AG09309 (cell line): ENCODE results near the gene TADA3.

Source experiments
- DNase-seq: peaks from one replicate; pipeline ENCODE4 v3.0.0-alpha.2; 2010; ENCODE audit warnings: low read depth
- H3K4me3 ChIP-seq: 2 replicates; pipeline ENCODE4 v1.5.1; 2011; ENCODE audit warnings: mild to moderate bottlenecking, low read depth, low read length, moderate library complexity; ENCODE audit not compliant: control insufficient read depth
- TF ChIP-seq, protein P1 (sequence below): IDR thresholded peaks from 2 replicates; pipeline ENCODE4 v1.5.1; 2011; ENCODE audit warnings: mild to moderate bottlenecking, low read depth, low read length, inconsistent platforms; ENCODE audit not compliant: insufficient read depth, control insufficient read depth; ENCODE audit errors: missing control alignments

The TADA3 gene

GRCh38 chr3:9809615-9810432 lies 17.6 kb upstream of the TADA3 start, which contains the start of gene TTLL3:
TTLL3 (plus strand) TSS chr3:9810262; CDS start chr3:9810662, 400 bp downstream.
- no peak for DNase-seq
- H3K4me3 ChIP-seq: peak within 1 kb of the TSS; percentile 64
- TF ChIP-seq, protein P1, sequence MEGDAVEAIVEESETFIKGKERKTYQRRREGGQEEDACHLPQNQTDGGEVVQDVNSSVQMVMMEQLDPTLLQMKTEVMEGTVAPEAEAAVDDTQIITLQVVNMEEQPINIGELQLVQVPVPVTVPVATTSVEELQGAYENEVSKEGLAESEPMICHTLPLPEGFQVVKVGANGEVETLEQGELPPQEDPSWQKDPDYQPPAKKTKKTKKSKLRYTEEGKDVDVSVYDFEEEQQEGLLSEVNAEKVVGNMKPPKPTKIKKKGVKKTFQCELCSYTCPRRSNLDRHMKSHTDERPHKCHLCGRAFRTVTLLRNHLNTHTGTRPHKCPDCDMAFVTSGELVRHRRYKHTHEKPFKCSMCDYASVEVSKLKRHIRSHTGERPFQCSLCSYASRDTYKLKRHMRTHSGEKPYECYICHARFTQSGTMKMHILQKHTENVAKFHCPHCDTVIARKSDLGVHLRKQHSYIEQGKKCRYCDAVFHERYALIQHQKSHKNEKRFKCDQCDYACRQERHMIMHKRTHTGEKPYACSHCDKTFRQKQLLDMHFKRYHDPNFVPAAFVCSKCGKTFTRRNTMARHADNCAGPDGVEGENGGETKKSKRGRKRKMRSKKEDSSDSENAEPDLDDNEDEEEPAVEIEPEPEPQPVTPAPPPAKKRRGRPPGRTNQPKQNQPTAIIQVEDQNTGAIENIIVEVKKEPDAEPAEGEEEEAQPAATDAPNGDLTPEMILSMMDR: no peak

GRCh38 chr3:9809239-9809614 lies 17.0 kb upstream of the TADA3 start:
- no peak for DNase-seq
- peak overlapping the region; percentile 64 for H3K4me3 ChIP-seq
- TF ChIP-seq, protein P1: no peak

DNA sequence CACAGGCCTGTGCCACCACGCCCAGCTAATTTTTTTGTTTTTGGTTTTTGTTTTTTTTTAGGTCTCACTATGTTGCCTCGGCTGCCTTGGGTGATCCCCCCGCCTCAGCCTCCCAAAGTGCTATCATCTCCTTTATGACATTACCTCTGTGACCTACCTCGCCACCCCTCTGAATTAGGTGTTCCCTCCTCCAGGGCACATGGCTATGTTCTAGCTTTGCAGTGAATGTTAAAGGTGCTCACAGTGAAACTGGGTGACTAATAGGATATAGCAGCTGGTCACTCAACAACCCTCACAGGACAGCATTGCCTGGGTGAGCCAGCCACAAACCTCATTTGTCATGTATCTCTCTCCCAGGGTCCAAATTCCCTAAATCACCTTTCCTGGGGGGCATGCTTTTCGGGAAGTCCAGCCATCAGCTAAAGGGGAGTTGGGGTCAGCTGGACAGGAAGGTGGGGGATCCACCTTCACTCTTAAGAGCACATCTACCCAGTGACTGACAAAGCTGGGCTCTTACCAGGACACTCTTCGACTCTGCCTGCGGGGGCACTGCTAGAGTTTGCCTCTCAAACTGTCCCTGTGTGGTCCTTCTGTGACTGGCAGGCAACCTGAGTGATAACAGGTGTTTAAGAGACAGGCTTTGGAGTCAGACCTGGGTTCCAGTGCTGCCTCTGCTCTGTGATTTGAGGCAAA lies 16.2 kb upstream of the TADA3 start:
- TF ChIP-seq, protein P1: peak; percentile 31
- no peak overlapping the region for H3K4me3 ChIP-seq

GRCh38 chr3:9807981-9808344 lies 15.7 kb upstream of the TADA3 start:
- DNase-seq: no peak
- TF ChIP-seq, protein P1: no peak
- no peak overlapping the region for H3K4me3 ChIP-seq

More for the DNA sequence above, 16.2 kb upstream of the TADA3 start:
- DNase-seq: no peak

GRCh38 chr3:9806688-9807589 lies 14.7 kb upstream of the TADA3 start:
- no peak overlapping the region for H3K4me3 ChIP-seq
- no peak for DNase-seq
- TF ChIP-seq, protein P1: no peak

DNA sequence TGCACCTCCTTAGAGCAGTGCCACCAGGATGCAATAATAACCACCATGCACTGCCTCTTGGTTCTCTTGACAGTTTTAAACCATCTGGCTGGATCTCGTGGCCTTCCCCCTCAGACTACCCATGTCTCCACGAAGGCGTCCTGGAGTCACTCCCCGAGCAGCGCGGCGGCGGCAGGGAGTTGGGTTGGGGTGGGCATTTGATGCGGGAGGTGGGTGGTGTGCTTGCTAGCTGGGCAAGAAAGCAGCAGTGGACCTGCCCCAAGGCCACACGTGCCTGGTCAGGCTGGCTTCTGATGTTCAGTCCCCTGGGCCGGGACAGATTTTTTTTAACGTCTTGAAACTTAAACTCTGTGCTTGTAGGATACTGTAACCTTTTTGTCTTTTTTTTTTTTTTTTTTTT lies 13.9 kb upstream of the TADA3 start:
- DNase-seq: no peak
- H3K4me3 ChIP-seq: no peak overlapping the region
- TF ChIP-seq, protein P1: no peak
